ENCODE results near the gene ZNF609.

DNA sequence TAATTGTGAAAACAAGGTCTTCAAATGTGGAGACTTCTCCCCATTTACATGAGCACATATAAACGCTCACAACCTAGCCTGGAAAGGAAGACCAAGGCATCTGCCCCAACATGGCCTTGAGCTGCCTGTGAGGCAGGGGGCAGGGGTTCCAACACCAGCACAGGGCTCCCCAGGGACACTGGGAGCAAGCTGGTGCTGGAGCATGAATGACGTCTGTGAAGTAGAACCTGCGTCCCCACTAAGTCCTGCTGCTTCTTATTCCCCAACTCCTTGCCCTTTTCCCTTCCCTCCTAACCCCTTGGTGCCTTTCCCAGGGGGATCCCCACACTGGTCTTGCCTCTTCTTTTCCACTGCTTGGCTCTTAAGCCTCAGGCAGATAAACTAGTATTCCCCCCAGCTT is 221.9 kb downstream of the ZNF609 start:
- TF ChIP-seq, protein P1, sequence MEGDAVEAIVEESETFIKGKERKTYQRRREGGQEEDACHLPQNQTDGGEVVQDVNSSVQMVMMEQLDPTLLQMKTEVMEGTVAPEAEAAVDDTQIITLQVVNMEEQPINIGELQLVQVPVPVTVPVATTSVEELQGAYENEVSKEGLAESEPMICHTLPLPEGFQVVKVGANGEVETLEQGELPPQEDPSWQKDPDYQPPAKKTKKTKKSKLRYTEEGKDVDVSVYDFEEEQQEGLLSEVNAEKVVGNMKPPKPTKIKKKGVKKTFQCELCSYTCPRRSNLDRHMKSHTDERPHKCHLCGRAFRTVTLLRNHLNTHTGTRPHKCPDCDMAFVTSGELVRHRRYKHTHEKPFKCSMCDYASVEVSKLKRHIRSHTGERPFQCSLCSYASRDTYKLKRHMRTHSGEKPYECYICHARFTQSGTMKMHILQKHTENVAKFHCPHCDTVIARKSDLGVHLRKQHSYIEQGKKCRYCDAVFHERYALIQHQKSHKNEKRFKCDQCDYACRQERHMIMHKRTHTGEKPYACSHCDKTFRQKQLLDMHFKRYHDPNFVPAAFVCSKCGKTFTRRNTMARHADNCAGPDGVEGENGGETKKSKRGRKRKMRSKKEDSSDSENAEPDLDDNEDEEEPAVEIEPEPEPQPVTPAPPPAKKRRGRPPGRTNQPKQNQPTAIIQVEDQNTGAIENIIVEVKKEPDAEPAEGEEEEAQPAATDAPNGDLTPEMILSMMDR (IDR thresholded peaks at IDR 0.05 in 2 of 3, conservative IDR thresholded peaks at IDR 0.05 in 1 of 3; ENCODE audit: control insufficient read depth in 2 of 3, extremely low read depth in 1 of 3, insufficient read depth in 1 of 3, low read depth in 3 of 3, low read length in 3 of 3) = no peak
- no peak for TF ChIP-seq BRCA1 (IDR thresholded peaks at IDR 0.05; ENCODE audit: low read depth, low read length)
- no peak for TF ChIP-seq POLR2A (IDR thresholded peaks at IDR 0.05; ENCODE audit: low read depth, low read length)
- TF ChIP-seq POLR2AphosphoS5 (IDR thresholded peaks at IDR 0.05; ENCODE audit: low read length) = no peak
- no peak for TF ChIP-seq EGR1 (IDR thresholded peaks at IDR 0.05; ENCODE audit: borderline replicate concordance in 1 of 2, low read depth in 2 of 2, low read length in 2 of 2)
- TF ChIP-seq EZH2 (IDR thresholded peaks at IDR 0.05; ENCODE audit: borderline replicate concordance, control insufficient read depth, low read depth, low read length) = no peak
